Skeletal muscle tissue (tissue), 4 donors: Measurements from ENCODE around the gene TNN. TPM values are rescaled to one million over a fixed set of nuclear protein-coding genes. Genes with fewer than 3 reads are reported as not detected.
"Not testable (repeated sequence)": the region's sequence is repeated elsewhere in the genome, so short reads cannot be mapped to it uniquely, and the experiment has no call there.

ENCODE experiments used
- H3K27ac ChIP-seq: one replicate; pipeline ENCODE4 v1.7.0; 2013; ENCODE audit warnings: mild to moderate bottlenecking, low read depth, low read length, inconsistent platforms
- H3K27me3 ChIP-seq, 3 donors: one replicate each; pipeline ENCODE4 v1.7.0; 2013; ENCODE audit warnings: low read length in 3 of 3; ENCODE audit not compliant: control insufficient read depth in 3 of 3, insufficient read depth in 3 of 3
- H3K36me3 ChIP-seq, 3 donors: one replicate each; pipeline ENCODE4 v1.7.0; 2013; ENCODE audit warnings: low read length in 3 of 3; ENCODE audit not compliant: control insufficient read depth in 3 of 3, insufficient read depth in 3 of 3
- H3K4me1 ChIP-seq, 3 donors: one replicate each; pipeline ENCODE4 v1.7.0; 2013; ENCODE audit warnings: low read length in 3 of 3, mild to moderate bottlenecking in 3 of 3; ENCODE audit not compliant: control insufficient read depth in 3 of 3, insufficient read depth in 3 of 3
- H3K4me3 ChIP-seq, 3 donors: one replicate each; pipeline ENCODE4 v1.7.0; 2013; ENCODE audit warnings: low read length in 3 of 3
- H3K9ac ChIP-seq, 3 donors: one replicate each; pipeline ENCODE4 v1.7.0; 2013; ENCODE audit warnings: low read length in 3 of 3, mild to moderate bottlenecking in 3 of 3, moderate library complexity in 2 of 3, low read depth in 1 of 3
- H3K9me3 ChIP-seq, 3 donors: one replicate each; pipeline ENCODE4 v1.7.0; 2013; ENCODE audit warnings: low read length in 3 of 3; ENCODE audit not compliant: control insufficient read depth in 3 of 3
- total RNA-seq: library from RNA; depleted of rRNA; stranded (reverse); fragments of >200 nt; gene quantifications from one replicate; pipeline ENCODE4 v1.2.3, GENCODE V29; 2014
- donor health status: Osteomylitis.

TNN gene
- total RNA-seq, 1 donor from 2014 or later, result 5.7 TPM

- H3K4me3 ChIP-seq, result no peak overlapping the region
- H3K36me3 ChIP-seq, result no peaks in the 10 kb centered on the region
- H3K9me3 ChIP-seq, result no peaks in the 10 kb centered on the region
- H3K27ac ChIP-seq, result no peak overlapping the region
- H3K4me1 ChIP-seq, result no peaks in the 10 kb centered on the region
- no peak overlapping the region for H3K9ac ChIP-seq
- no peaks in the 10 kb centered on the region for H3K27me3 ChIP-seq
Observed at GRCh38 chr1:175099916-175100315, 32.3 kb downstream of the TNN start.

- not testable (repeated sequence) for H3K36me3 ChIP-seq, H3K27ac ChIP-seq, H3K9ac ChIP-seq, H3K4me1 ChIP-seq, H3K9me3 ChIP-seq, H3K4me3 ChIP-seq, H3K27me3 ChIP-seq
Observed at GRCh38 chr1:175102166-175102565, 34.5 kb downstream of the TNN start.

- not testable (repeated sequence) for H3K4me3 ChIP-seq, H3K27ac ChIP-seq, H3K36me3 ChIP-seq, H3K9me3 ChIP-seq, H3K4me1 ChIP-seq, H3K9ac ChIP-seq, H3K27me3 ChIP-seq
Observed at GRCh38 chr1:175106536-175106935, 38.9 kb downstream of the TNN start.

- H3K9me3 ChIP-seq, H3K9ac ChIP-seq, H3K36me3 ChIP-seq, H3K27me3 ChIP-seq, H3K4me1 ChIP-seq, H3K4me3 ChIP-seq, H3K27ac ChIP-seq: not testable (repeated sequence)
Observed at GRCh38 chr1:175108331-175108820, 40.7 kb downstream of the TNN start.

- Histone ChIP-seq H3K27me3 (no peaks in the 10 kb centered on the region), H3K9me3 (peaks cover 0 to 10% (median 3%) of the 10 kb centered on the region in 3 donors), H3K4me1 (no peaks in the 10 kb centered on the region), H3K27ac (no peak overlapping the region), H3K36me3 (no peaks in the 10 kb centered on the region), H3K4me3 (no peak overlapping the region), H3K9ac (no peak overlapping the region)
Observed at GRCh38 chr1:175114996-175115395, 47.4 kb downstream of the TNN start.

GRCh38 chr1:175116210-175116798 is 48.7 kb downstream of the TNN start:
- no peak overlapping the region for H3K4me3 ChIP-seq
- no peak overlapping the region for H3K27ac ChIP-seq
- H3K9me3 ChIP-seq, result peaks cover 0 to 10% (median 3%) of the 10 kb centered on the region in 3 donors
- no peaks in the 10 kb centered on the region for H3K27me3 ChIP-seq
- H3K9ac ChIP-seq, result no peak overlapping the region
- H3K36me3 ChIP-seq, result no peaks in the 10 kb centered on the region
- no peaks in the 10 kb centered on the region for H3K4me1 ChIP-seq

- Histone ChIP-seq H3K9ac (no peak overlapping the region), H3K9me3 (peaks cover 0 to 10% (median 3%) of the 10 kb centered on the region in 3 donors), H3K27ac (no peak overlapping the region), H3K4me3 (no peak overlapping the region), H3K27me3 (no peaks in the 10 kb centered on the region), H3K4me1 (no peaks in the 10 kb centered on the region), H3K36me3 (no peaks in the 10 kb centered on the region)
Observed at GRCh38 chr1:175116903-175117302, 49.3 kb downstream of the TNN start.

- no peaks in the 10 kb centered on the region for H3K36me3 ChIP-seq
- H3K27me3 ChIP-seq, result no peaks in the 10 kb centered on the region
- H3K4me3 ChIP-seq, result no peak overlapping the region
- no peaks in the 10 kb centered on the region for H3K4me1 ChIP-seq
- H3K9ac ChIP-seq, result no peak overlapping the region
- peaks cover 0 to 6% (median 0%) of the 10 kb centered on the region in 3 donors for H3K9me3 ChIP-seq
- H3K27ac ChIP-seq, result no peak overlapping the region
Observed at GRCh38 chr1:175118375-175119367, 51.0 kb downstream of the TNN start.

- Histone ChIP-seq H3K27ac (no peak overlapping the region), H3K4me3 (no peak overlapping the region), H3K27me3 (no peaks in the 10 kb centered on the region), H3K36me3 (no peaks in the 10 kb centered on the region), H3K9me3 (no peaks in the 10 kb centered on the region), H3K4me1 (no peaks in the 10 kb centered on the region), H3K9ac (no peak overlapping the region)
Observed at GRCh38 chr1:175120511-175120910, 52.9 kb downstream of the TNN start.

- Histone ChIP-seq H3K4me1 (peaks cover 2 to 9% (median 6%) of the 10 kb centered on the region in 3 donors), H3K4me3 (no peak overlapping the region), H3K9ac (no peak overlapping the region), H3K27me3 (no peaks in the 10 kb centered on the region), H3K27ac (no peak overlapping the region), H3K36me3 (no peaks in the 10 kb centered on the region), H3K9me3 (no peaks in the 10 kb centered on the region)
Observed at GRCh38 chr1:175124861-175125260, 57.2 kb downstream of the TNN start.
